ENCODE measurements around the gene TPM1. TPM values are rescaled to one million over a fixed set of nuclear protein-coding genes. Genes with fewer than 3 reads are reported as not detected.

TPM1 gene
- total and polyA plus RNA-seq, 8 donors = 196 to 681 (median 587) TPM

- peak overlapping the region in 1 of 2 donors; percentile 34 for H3K27ac ChIP-seq
- H3K4me1 ChIP-seq = peaks cover 0 to 11% of the 10 kb centered on the region in 2 donors
- TF ChIP-seq CTCF (IDR thresholded peaks at IDR 0.05) = no peak
- no peaks in the 10 kb centered on the region for H3K9me3 ChIP-seq
- intact Hi-C loops (cut with DNase I) = no loop called here
- no peaks in the 10 kb centered on the region for H3K27me3 ChIP-seq
- ATAC-seq = peak; percentile 77
- H3K36me3 ChIP-seq = no peaks in the 10 kb centered on the region
- DNase-seq = peak in 1 of 4 donors; percentile 37
- H3K4me3 ChIP-seq = no peak overlapping the region
These were observed 26.9 kb upstream of the TPM1 start for GRCh38 chr15:63015618-63016017.

- no peak for ATAC-seq
- intact Hi-C loops (cut with DNase I) = no loop called here
These were observed 26.3 kb upstream of the TPM1 start for GRCh38 chr15:63016234-63016633.

GRCh38 chr15:63018639-63019038 lies 23.9 kb upstream of the TPM1 start:
- H3K27ac ChIP-seq = no peak overlapping the region
- intact Hi-C loops (cut with DNase I) = no loop called here

More at GRCh38 chr15:63016234-63016633, 26.3 kb upstream of the TPM1 start:
- H3K27ac ChIP-seq = peak overlapping the region in 1 of 2 donors; percentile 34
- no peaks in the 10 kb centered on the region for H3K36me3 ChIP-seq
- no peak for DNase-seq
- no peak for TF ChIP-seq CTCF (IDR thresholded peaks at IDR 0.05)
- no peaks in the 10 kb centered on the region for H3K9me3 ChIP-seq
- H3K27me3 ChIP-seq = no peaks in the 10 kb centered on the region
- H3K4me1 ChIP-seq = peaks cover 0 to 11% of the 10 kb centered on the region in 2 donors
- H3K4me3 ChIP-seq = no peak overlapping the region

GRCh38 chr15:63019511-63020109 lies 22.9 kb upstream of the TPM1 start:
- ATAC-seq = no peak
- Histone ChIP-seq H3K27ac (no peak overlapping the region), H3K4me1 (peaks cover 0 to 11% of the 10 kb centered on the region in 2 donors), H3K36me3 (no peaks in the 10 kb centered on the region), H3K27me3 (no peaks in the 10 kb centered on the region), H3K4me3 (no peak overlapping the region), H3K9me3 (no peaks in the 10 kb centered on the region)
- TF ChIP-seq CTCF (IDR thresholded peaks at IDR 0.05) = no peak
- intact Hi-C loops (cut with DNase I) = no loop called here
- DNase-seq = no peak

More at GRCh38 chr15:63018639-63019038, 23.9 kb upstream of the TPM1 start:
- peaks cover 0 to 11% of the 10 kb centered on the region in 2 donors for H3K4me1 ChIP-seq
- H3K36me3 ChIP-seq = no peaks in the 10 kb centered on the region
- DNase-seq (no peak), ATAC-seq (no peak)
- H3K4me3 ChIP-seq = no peak overlapping the region
- H3K9me3 ChIP-seq = no peaks in the 10 kb centered on the region
- TF ChIP-seq CTCF (IDR thresholded peaks at IDR 0.05) = no peak
- H3K27me3 ChIP-seq = no peaks in the 10 kb centered on the region

GRCh38 chr15:63020128-63020527 lies 22.4 kb upstream of the TPM1 start:
- Histone ChIP-seq H3K9me3 (no peaks in the 10 kb centered on the region), H3K27ac (no peak overlapping the region), H3K36me3 (no peaks in the 10 kb centered on the region), H3K27me3 (no peaks in the 10 kb centered on the region), H3K4me1 (peaks cover 0 to 11% of the 10 kb centered on the region in 2 donors), H3K4me3 (no peak overlapping the region)
- no peak for TF ChIP-seq CTCF (IDR thresholded peaks at IDR 0.05)
- intact Hi-C loops (cut with DNase I) = no loop called here
- ATAC-seq (no peak), DNase-seq (no peak)

Measured in left lung (tissue), 10 donors.